PC-3 (cell line): ENCODE measurements around the gene CCDC177. TPM values are rescaled to one million over a fixed set of nuclear protein-coding genes. Genes with fewer than 3 reads are reported as not detected.
A peak's percentile ranks its signal among the peaks of the same experiment; 100 is the strongest.

Experiments
- ATAC-seq: fragments of 200-7000 bp; cut with Tn5 transposase; 2 replicates; pipeline ENCODE4 v1.9.1; 2020; ENCODE audit warnings: mild to moderate bottlenecking, moderate library complexity
- Bru-seq: library from RNA; stranded (reverse); fragments of 400-500 nt; gene quantifications from one replicate; lab custom pipeline; 2021; lab: Mats Ljungman, UMichigan
- BruChase-seq, 2 experiments: library from RNA; stranded (reverse); fragments of 400-500 nt; gene quantifications; one replicate each; lab custom pipeline; 2021; lab: Mats Ljungman, UMichigan
- BruUV-seq: library from RNA; stranded (reverse); fragments of 400-500 nt; replicated peaks from 2 replicates; lab custom pipeline; 2021; lab: Mats Ljungman, UMichigan
- CTCF ChIA-PET: fragments of 300-600 bp; sonication (Branson Sonifier 250); formaldehyde crosslinking; loops from one replicate; lab custom pipeline; 2022; ENCODE audit warnings: antibody characterized with exemption; lab: Charles Lee
- POLR2A ChIA-PET: fragments of 300-600 bp; sonication (Branson Sonifier 250); formaldehyde crosslinking; loops from one replicate; lab custom pipeline; 2022; ENCODE audit warnings: antibody characterized with exemption; ENCODE audit not compliant: unreplicated experiment; lab: Charles Lee
- DNase-seq: peaks from one replicate; pipeline ENCODE4 v3.0.0-alpha.2; 2015
- H2AFZ ChIP-seq: fragments of 300-600 bp; sonication (generic); 2 replicates; pipeline ENCODE4 v1.6.0; 2016; ENCODE audit warnings: antibody characterized with exemption, low read length
- H3F3A ChIP-seq: fragments of 300-600 bp; sonication (generic); one replicate; pipeline ENCODE4 v1.6.0; 2017; ENCODE audit warnings: antibody characterized with exemption, low read length, control low read depth, mild to moderate bottlenecking; ENCODE audit not compliant: unreplicated experiment
- H3K27ac ChIP-seq: fragments of 300-600 bp; sonication (generic); 2 replicates; pipeline ENCODE4 v1.5.1; 2016; ENCODE audit warnings: mild to moderate bottlenecking, low read length
- H3K27me3 ChIP-seq: fragments of 300-600 bp; sonication (generic); 2 replicates; pipeline ENCODE4 v1.6.1; 2016; ENCODE audit warnings: low read length, mixed read lengths
- H3K36me3 ChIP-seq: fragments of 300-600 bp; sonication (generic); 2 replicates; pipeline ENCODE4 v1.6.1; 2016; ENCODE audit warnings: low read depth, mixed run types, low read length, mixed read lengths
- H3K4me1 ChIP-seq: fragments of 300-600 bp; sonication (generic); 2 replicates; pipeline ENCODE4 v1.5.1; 2016; ENCODE audit warnings: low read length; ENCODE audit not compliant: insufficient read depth
- H3K4me2 ChIP-seq: fragments of 300-600 bp; sonication (generic); 2 replicates; pipeline ENCODE4 v1.6.0; 2016; ENCODE audit warnings: low read length
- H3K4me3 ChIP-seq: fragments of 300-600 bp; sonication (generic); 2 replicates; pipeline ENCODE4 v1.5.1; 2016; ENCODE audit warnings: mild to moderate bottlenecking, low read length, mixed read lengths
- H3K79me2 ChIP-seq: fragments of 300-600 bp; sonication (generic); 2 replicates; pipeline ENCODE4 v1.6.1; 2017; ENCODE audit warnings: low read length, mixed read lengths
- H3K9ac ChIP-seq: fragments of 300-600 bp; sonication (generic); 2 replicates; pipeline ENCODE4 v1.6.0; 2016; ENCODE audit warnings: mild to moderate bottlenecking, low read length
- H3K9me2 ChIP-seq: fragments of 300-600 bp; sonication (generic); replicated peaks from 2 replicates; pipeline ENCODE4 v1.6.1; 2016; ENCODE audit warnings: mixed run types, low read length, mixed read lengths
- H3K9me3 ChIP-seq: fragments of 300-600 bp; sonication (generic); 2 replicates; pipeline ENCODE4 v1.6.1; 2016; ENCODE audit warnings: low read length, mixed read lengths
- H4K20me1 ChIP-seq: fragments of 300-600 bp; sonication (generic); 2 replicates; pipeline ENCODE4 v1.6.1; 2016; ENCODE audit warnings: low read length, mixed read lengths
- EZH2 ChIP-seq: fragments of 300-600 bp; sonication (generic); IDR thresholded peaks from one replicate; pipeline ENCODE4 v1.6.1; 2017; ENCODE audit warnings: antibody characterized with exemption, mild to moderate bottlenecking, low read length; ENCODE audit not compliant: unreplicated experiment
- EZH2phosphoT487 ChIP-seq: fragments of 300-600 bp; sonication (generic); IDR thresholded peaks from 2 replicates; pipeline ENCODE4 v1.6.1; 2018; ENCODE audit warnings: mild to moderate bottlenecking, antibody characterized with exemption, low read length, borderline replicate concordance
- intact Hi-C: fragments of 100-400 bp; cut with micrococcal nuclease; formaldehyde crosslinking; loops from 2 replicates; pipeline ENCODE4 v1.9.0; 2023
- long read RNA-seq: library from polyadenylated mRNA; unstranded; transcript quantifications from one replicate; pipeline ENCODE4 v2.0.0, GENCODE V29; 2021; ENCODE audit not compliant: unreplicated experiment
- total RNA-seq: library from RNA; depleted of rRNA; stranded (reverse); fragments of >200 nt; gene quantifications from 2 replicates; pipeline ENCODE4 v1.2.3, GENCODE V29; 2014; rRNA removed
- TF ChIP-seq, protein P1 (sequence below): fragments of 300-600 bp; sonication (generic); conservative IDR thresholded peaks from 2 replicates; pipeline ENCODE4 v1.5.1; 2017; ENCODE audit warnings: antibody characterized with exemption, low read depth, mild to moderate bottlenecking, low read length

The CCDC177 gene
- total RNA-seq = not detected in 2 replicates
- Bru-seq, nascent RNA = not detected
- not detected for BruChase-seq, experiment 1, labeled RNA remaining after a 6-hour chase
- not detected for BruChase-seq, experiment 2, labeled RNA remaining after a 2-hour chase
- long read RNA-seq = 0 reads

DNA sequence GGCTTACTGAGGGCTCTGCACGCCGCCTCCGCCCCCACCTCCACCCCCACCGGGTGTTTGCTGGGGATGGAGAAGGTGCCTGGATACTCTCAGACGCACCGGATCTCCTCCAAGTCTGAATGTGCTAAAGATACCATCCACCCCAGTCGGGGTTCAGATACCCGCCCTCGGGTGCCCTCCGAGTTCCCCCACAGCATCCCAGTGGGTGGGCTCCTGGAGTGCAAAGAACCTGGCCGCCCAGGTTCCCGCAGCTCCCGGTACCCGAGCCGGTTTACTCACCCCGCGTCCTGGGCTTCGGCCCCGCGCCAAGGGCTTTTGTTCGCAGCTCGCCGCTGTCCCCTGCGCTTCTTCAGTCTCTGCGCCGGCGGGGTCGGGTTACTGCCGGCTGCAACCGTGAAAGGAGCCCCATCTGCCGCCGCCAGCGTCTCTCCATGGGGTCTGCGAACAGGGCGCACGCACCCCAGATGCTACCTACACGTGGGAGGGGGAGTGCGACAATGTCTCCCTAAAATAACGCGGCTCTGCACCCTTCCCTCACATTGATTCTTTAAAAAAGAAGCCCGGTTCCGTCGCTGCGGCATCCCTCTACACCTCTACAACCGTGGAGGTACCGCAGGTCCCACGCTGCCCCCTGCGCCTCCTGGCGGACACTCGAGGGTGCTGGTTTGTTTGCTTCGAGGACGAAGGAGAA is at the start of gene CCDC177:
CCDC177 (minus strand) TSS at position 609 of the 691 bp plus-strand sequence. CDS start 1,249 bp downstream, outside the sequence.
- peak within 1 kb of the TSS; percentile 73 for H3K4me3 ChIP-seq
- peaks cover 9% of the 10 kb centered on the region for H3K4me1 ChIP-seq
- CTCF ChIA-PET = interaction anchor here (0.6 to 2.3 kb wide), 5 partner anchors 37 to 328 kb away, joined by 3 to 18 read pairs (median 3); partner anchors contain the start of gene SUSD6
- intact Hi-C loops = loop anchor here (1.0 to 5.0 kb wide), 3 partner anchors 39 to 332 kb away; partner anchors contain the start of genes ERH and SLC39A9
- ATAC-seq (peak; percentile 86), DNase-seq (peak; percentile 79)
- no peaks in the 10 kb centered on the region for H3K9me3 ChIP-seq
- H3K79me2 ChIP-seq = no peaks in the 10 kb centered on the region
- H3K27me3 ChIP-seq = peaks cover 55% of the 10 kb centered on the region
- no TSS peak for BruUV-seq
- POLR2A ChIA-PET = no interaction called here
- H3F3A ChIP-seq = no peaks in the 10 kb centered on the region
- TF ChIP-seq, protein P1, sequence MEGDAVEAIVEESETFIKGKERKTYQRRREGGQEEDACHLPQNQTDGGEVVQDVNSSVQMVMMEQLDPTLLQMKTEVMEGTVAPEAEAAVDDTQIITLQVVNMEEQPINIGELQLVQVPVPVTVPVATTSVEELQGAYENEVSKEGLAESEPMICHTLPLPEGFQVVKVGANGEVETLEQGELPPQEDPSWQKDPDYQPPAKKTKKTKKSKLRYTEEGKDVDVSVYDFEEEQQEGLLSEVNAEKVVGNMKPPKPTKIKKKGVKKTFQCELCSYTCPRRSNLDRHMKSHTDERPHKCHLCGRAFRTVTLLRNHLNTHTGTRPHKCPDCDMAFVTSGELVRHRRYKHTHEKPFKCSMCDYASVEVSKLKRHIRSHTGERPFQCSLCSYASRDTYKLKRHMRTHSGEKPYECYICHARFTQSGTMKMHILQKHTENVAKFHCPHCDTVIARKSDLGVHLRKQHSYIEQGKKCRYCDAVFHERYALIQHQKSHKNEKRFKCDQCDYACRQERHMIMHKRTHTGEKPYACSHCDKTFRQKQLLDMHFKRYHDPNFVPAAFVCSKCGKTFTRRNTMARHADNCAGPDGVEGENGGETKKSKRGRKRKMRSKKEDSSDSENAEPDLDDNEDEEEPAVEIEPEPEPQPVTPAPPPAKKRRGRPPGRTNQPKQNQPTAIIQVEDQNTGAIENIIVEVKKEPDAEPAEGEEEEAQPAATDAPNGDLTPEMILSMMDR = peak; percentile 93
- TF ChIP-seq EZH2 (peak; percentile 45), EZH2phosphoT487 (peak; percentile 54; the same call in 1 of the 2 replicates)
- no peaks in the 10 kb centered on the region for H4K20me1 ChIP-seq
- no peak within 1 kb of the TSS for H3K27ac ChIP-seq
- H2AFZ ChIP-seq = peak within 1 kb of the TSS; percentile 89
- H3K4me2 ChIP-seq = peak within 1 kb of the TSS; percentile 97
- no peak within 1 kb of the TSS for H3K9ac ChIP-seq
- no peaks in the 10 kb centered on the region for H3K9me2 ChIP-seq
- H3K36me3 ChIP-seq = no peaks in the 10 kb centered on the region

DNA sequence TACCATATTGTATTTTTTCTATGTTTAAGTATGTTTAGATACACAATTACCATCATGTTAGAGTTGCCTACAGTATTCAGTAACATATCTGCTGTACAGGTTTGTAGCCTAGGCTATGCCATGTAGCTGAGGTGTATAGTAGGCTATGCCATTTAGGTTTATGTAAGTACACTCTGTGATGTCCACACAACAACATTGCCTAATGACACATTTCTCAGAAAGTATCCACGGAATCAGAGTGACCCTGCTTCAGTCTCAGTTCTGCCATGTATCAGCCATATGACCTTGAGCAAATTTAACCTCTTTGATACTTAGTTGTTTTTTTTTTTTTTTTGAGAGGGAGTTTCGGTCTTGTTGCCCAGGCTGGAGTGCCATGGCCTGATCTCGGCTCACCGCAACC is 49.5 kb upstream of the CCDC177 start:
- no peak overlapping the region for H2AFZ ChIP-seq
- ChIA-PET POLR2A (no interaction called here), CTCF (no interaction called here)
- no peak overlapping the region for H3K9ac ChIP-seq
- H3K9me3 ChIP-seq = no peaks in the 10 kb centered on the region
- H3K4me1 ChIP-seq = no peaks in the 10 kb centered on the region
- H3F3A ChIP-seq = no peaks in the 10 kb centered on the region
- H3K4me3 ChIP-seq = no peak overlapping the region
- no TSS peak for BruUV-seq
- ATAC-seq = no peak
- TF ChIP-seq EZH2 (no peak), EZH2phosphoT487 (no peak)
- TF ChIP-seq, protein P1 = no peak
- no peak overlapping the region for H3K4me2 ChIP-seq
- no peak for DNase-seq
- no peaks in the 10 kb centered on the region for H3K27me3 ChIP-seq
- intact Hi-C loops = no loop called here
- no peaks in the 10 kb centered on the region for H3K9me2 ChIP-seq
- no peak overlapping the region for H3K27ac ChIP-seq
- H4K20me1 ChIP-seq = no peaks in the 10 kb centered on the region
- no peaks in the 10 kb centered on the region for H3K36me3 ChIP-seq
- H3K79me2 ChIP-seq = peaks cover 10% of the 10 kb centered on the region; the same call in 1 of the 2 replicates
